K562 (cell line): Measurements from ENCODE around the gene CCNY. TPM values are rescaled to one million over a fixed set of nuclear protein-coding genes. Genes with fewer than 3 reads are reported as not detected.

ENCODE experiments used
- E2F3 ChIP-seq: fragments of 250-450 bp; sonication (Bioruptor Pico); IDR thresholded peaks from 2 replicates; pipeline ENCODE4 v1.4.0; 2020; ENCODE audit warnings: mild to moderate bottlenecking
- EHMT2 ChIP-seq: fragments of 450-650 bp; IDR thresholded peaks from 2 replicates; pipeline ENCODE4 v1.6.1; 2018; ENCODE audit warnings: antibody characterized with exemption
- ELF1 ChIP-seq: fragments of 200-800 bp; sonication (Bioruptor generic); IDR thresholded peaks from 2 replicates; pipeline ENCODE4 v1.6.1; 2016; ENCODE audit warnings: missing genetic modification characterization, missing compliant biosample characterization
- HMG20B ChIP-seq: fragments of 250-450 bp; sonication (Bioruptor Pico); IDR thresholded peaks from 2 replicates; pipeline ENCODE4 v1.5.0; 2021; ENCODE audit warnings: mild to moderate bottlenecking
- KAT2B ChIP-seq: IDR thresholded peaks from one replicate; pipeline ENCODE4 v1.6.1; 2012; ENCODE audit warnings: low read depth, mild to moderate bottlenecking, control low read depth, inconsistent platforms, low read length, moderate library complexity
- MYNN ChIP-seq, 2 experiments: sonication (generic); formaldehyde crosslinking in 1 of 2; IDR thresholded peaks; 2 replicates each; pipeline versions ENCODE4 v1.5.0 to v1.6.1; 2016 to 2020; ENCODE audit warnings: antibody characterized with exemption in 1 of 2, missing genetic modification reagents in 1 of 2
- NCOA1 ChIP-seq: fragments of 450-650 bp; IDR thresholded peaks from 2 replicates; pipeline ENCODE4 v1.6.1; 2016; ENCODE audit warnings: low read depth
- TAF1 ChIP-seq: IDR thresholded peaks from 2 replicates; pipeline ENCODE4 v1.6.1; 2011; ENCODE audit warnings: mild to moderate bottlenecking, low read length, moderate library complexity; ENCODE audit not compliant: insufficient read depth, control insufficient read depth, severe bottlenecking; ENCODE audit errors: extremely low read depth
- TCFL5 ChIP-seq: fragments of 250-450 bp; sonication (Bioruptor Pico); conservative IDR thresholded peaks from 2 replicates; pipeline ENCODE4 v1.6.1; 2021; ENCODE audit warnings: mild to moderate bottlenecking, moderate library complexity, matching md5 sums
- ZKSCAN3 ChIP-seq: fragments of 250-450 bp; sonication (Bioruptor Pico); IDR thresholded peaks from 2 replicates; pipeline ENCODE4 v1.4.0; 2020
- ZNF324 ChIP-seq: fragments of 250-450 bp; sonication (Bioruptor Pico); IDR thresholded peaks from 2 replicates; pipeline ENCODE4 v1.4.0; 2020; ENCODE audit warnings: mild to moderate bottlenecking
- polyA plus RNA-seq, 8 experiments: library from polyadenylated mRNA; depleted of rRNA in 4 of 8; stranded (reverse) in 5 of 8; unstranded in 3 of 8; fragments of >200 nt; fragmentation: Nextera tagmentation in 2 of 8; fragmentation: Illumina TruSeq in 1 of 8; extraction: Ambion mirVana in 2 of 8; extraction: Trizol in 1 of 8; gene quantifications; 2 replicates each; pipeline versions ENCODE4 v1.2.1 to v1.2.3, GENCODE V29; 2011 to 2014; ENCODE audit warnings: inconsistent platforms in 1 of 8, missing spikeins in 1 of 8
- total RNA-seq, 7 experiments: library from RNA; depleted of rRNA in 6 of 7; stranded (reverse); fragments of >200 nt in 6 of 7; fragmentation: Illumina TruSeq in 2 of 7; extraction: Trizol in 2 of 7; gene quantifications; 2 replicates each; pipeline versions ENCODE4 v1.2.1 to v1.2.3, GENCODE V29; 2011 to 2021; ENCODE audit warnings: low replicate concordance in 1 of 7
- TF ChIP-seq, protein P1 (sequence below): fragments of 250-450 bp; sonication (Bioruptor Pico); IDR thresholded peaks from 2 replicates; pipeline ENCODE4 v1.5.0; 2021
- TF ChIP-seq, protein P2 (sequence below): fragments of 250-450 bp; sonication (Bioruptor Pico); IDR thresholded peaks from 2 replicates; pipeline ENCODE4 v1.4.0; 2020; ENCODE audit warnings: borderline replicate concordance

CCNY gene
- total and polyA plus RNA-seq, 9 of the 15 experiments (the other 6 are each of a cell fraction or from before 2014, with no cell fraction given) = 8.4 to 109 (median 38.6) TPM

DNA sequence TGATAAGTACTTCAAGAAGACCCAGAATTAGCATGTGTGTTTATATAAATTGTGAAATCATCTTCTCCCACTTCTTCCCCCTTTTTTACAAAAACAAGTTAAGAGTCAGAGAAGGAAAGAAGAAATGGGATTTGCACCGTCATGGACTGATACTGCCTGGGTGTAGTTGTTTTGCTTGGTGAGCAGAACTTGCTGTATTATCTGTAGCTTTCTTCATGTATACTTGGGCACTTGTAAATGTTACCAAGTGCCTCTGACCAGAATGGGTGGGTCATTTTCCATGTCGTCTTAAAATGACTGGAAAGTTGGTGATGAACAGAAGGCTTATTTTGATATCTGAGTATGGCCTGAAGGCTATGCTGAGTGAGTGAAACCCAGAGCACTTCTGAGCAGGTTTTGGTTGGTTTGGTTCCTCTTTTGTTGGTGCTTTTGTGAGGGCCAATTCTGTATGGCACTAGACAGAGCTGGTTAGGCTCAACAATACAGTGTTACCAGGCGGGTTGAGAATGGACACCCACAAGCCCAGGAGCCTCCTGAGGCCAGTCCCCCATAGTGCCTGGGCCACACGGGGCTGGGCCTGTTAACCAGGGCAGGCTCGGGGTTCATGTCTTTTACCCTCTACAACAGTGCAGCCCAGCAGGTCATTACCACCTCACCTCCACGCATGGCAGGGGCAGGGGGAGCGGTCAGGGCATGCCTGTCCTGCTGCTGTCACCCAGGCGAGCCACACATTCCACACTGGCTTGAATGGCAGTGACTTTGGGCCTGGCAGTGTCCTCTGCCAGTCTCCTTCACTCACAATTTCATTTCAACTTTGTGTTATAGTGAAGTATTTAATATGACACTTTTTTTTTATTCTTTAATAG lies 115.1 kb downstream of the CCNY start (continued):
- TF ChIP-seq ELF1 = no peak
- no peak for TF ChIP-seq E2F3 (CRISPR knock-in tag)
- no peak for TF ChIP-seq ZKSCAN3
- no peak for TF ChIP-seq TAF1
- no peak for TF ChIP-seq TCFL5 (CRISPR knock-in tag)
- TF ChIP-seq, protein P1, sequence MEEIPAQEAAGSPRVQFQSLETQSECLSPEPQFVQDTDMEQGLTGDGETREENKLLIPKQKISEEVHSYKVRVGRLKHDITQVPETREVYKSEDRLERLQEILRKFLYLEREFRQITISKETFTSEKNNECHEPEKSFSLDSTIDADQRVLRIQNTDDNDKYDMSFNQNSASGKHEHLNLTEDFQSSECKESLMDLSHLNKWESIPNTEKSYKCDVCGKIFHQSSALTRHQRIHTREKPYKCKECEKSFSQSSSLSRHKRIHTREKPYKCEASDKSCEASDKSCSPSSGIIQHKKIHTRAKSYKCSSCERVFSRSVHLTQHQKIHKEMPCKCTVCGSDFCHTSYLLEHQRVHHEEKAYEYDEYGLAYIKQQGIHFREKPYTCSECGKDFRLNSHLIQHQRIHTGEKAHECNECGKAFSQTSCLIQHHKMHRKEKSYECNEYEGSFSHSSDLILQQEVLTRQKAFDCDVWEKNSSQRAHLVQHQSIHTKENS = no peak
- TF ChIP-seq KAT2B = no peak
- TF ChIP-seq ZNF324 (CRISPR knock-in tag) = no peak
- no peak for TF ChIP-seq NCOA1
- TF ChIP-seq EHMT2 = no peak
- no peak for TF ChIP-seq HMG20B (CRISPR knock-in tag)
- TF ChIP-seq, protein P2, sequence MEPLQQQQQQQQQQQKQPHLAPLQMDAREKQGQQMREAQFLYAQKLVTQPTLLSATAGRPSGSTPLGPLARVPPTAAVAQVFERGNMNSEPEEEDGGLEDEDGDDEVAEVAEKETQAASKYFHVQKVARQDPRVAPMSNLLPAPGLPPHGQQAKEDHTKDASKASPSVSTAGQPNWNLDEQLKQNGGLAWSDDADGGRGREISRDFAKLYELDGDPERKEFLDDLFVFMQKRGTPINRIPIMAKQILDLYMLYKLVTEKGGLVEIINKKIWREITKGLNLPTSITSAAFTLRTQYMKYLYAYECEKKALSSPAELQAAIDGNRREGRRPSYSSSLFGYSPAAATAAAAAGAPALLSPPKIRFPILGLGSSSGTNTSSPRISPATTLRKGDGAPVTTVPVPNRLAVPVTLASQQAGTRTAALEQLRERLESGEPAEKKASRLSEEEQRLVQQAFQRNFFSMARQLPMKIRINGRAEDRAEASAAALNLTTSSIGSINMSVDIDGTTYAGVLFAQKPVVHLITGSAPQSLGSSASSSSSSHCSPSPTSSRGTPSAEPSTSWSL (CRISPR knock-in tag) = no peak
- TF ChIP-seq MYNN (IDR thresholded peaks at IDR 0.05) = peak; percentile 71; the same call in 1 of the 2 replicates
- TF ChIP-seq MYNN (CRISPR knock-in tag; IDR thresholded peaks at IDR 0.05) = no peak
- TF ChIP-seq, all 486 proteins: peak for 24
